OCI-LY7 (cell line): Measurements from ENCODE around the gene RNF212. TPM values are rescaled to one million over a fixed set of nuclear protein-coding genes. Genes with fewer than 3 reads are reported as not detected.

Source experiments
- small RNA-seq: library from RNA; depleted of rRNA; stranded (forward); fragments of <200 nt; gene quantifications from one replicate; pipeline ENCODE3, GENCODE V24; 2014
- total RNA-seq, 2 experiments: library from RNA; depleted of rRNA in 1 of 2; stranded (reverse); fragments of >200 nt in 1 of 2; shearing (Covaris generic) in 1 of 2; gene quantifications; 2 replicates each; pipeline ENCODE4 v1.2.3, GENCODE V29; 2014 to 2022

Gene RNF212
- total RNA-seq, 2 experiments from 2014 or later, result not detected

Small RNA genes lying within 50 kb of the gene (small RNA-seq; reads per million reads assigned to genes)
- not detected for gene RF00554

Other genes with a start within 250 kb of the RNF212 start
- gene GAK, start 181.2 kb downstream of the RNF212 start, total RNA-seq (2014; rRNA removed; shearing (Covaris generic)), result 77.5 and 86.1 TPM in 2 replicates
- gene GAK, start 181.2 kb downstream of the RNF212 start, total RNA-seq (2022), result 107 and 111 TPM in 2 replicates
- 7.1 and 12.5 TPM in 2 replicates for gene TMEM175, start 181.1 kb downstream of the RNF212 start, total RNA-seq (2014; rRNA removed; shearing (Covaris generic))
- gene TMEM175, start 181.1 kb downstream of the RNF212 start, total RNA-seq (2022), result 31.9 and 33.1 TPM in 2 replicates
- gene DGKQ, start 140.0 kb downstream of the RNF212 start, total RNA-seq (2014; rRNA removed; shearing (Covaris generic)), result 8.6 and 11.3 TPM in 2 replicates
- gene DGKQ, start 140.0 kb downstream of the RNF212 start, total RNA-seq (2022), result 13.0 and 15.2 TPM in 2 replicates
- gene IDUA, start 126.5 kb downstream of the RNF212 start, total RNA-seq (2014; rRNA removed; shearing (Covaris generic)), result 9.3 and 15.7 TPM in 2 replicates
- 10.4 and 12.3 TPM in 2 replicates for gene IDUA, start 126.5 kb downstream of the RNF212 start, total RNA-seq (2022)
- not detected in 2 replicates for gene SLC26A1, start 120.2 kb downstream of the RNF212 start, total RNA-seq (2014; rRNA removed; shearing (Covaris generic))
- gene SLC26A1, start 120.2 kb downstream of the RNF212 start, total RNA-seq (2022), result 0.30 TPM in 1 of 2 replicates, not detected in the other
- gene FGFRL1, start 101.9 kb downstream of the RNF212 start, total RNA-seq (2014; rRNA removed; shearing (Covaris generic)), result 1.4 and 1.8 TPM in 2 replicates
- 2.7 and 3.1 TPM in 2 replicates for gene FGFRL1, start 101.9 kb downstream of the RNF212 start, total RNA-seq (2022)
- gene SPON2, start 59.0 kb upstream of the RNF212 start, total RNA-seq (2014; rRNA removed; shearing (Covaris generic)), result 4.7 and 8.4 TPM in 2 replicates
- 33.3 and 35.3 TPM in 2 replicates for gene SPON2, start 59.0 kb upstream of the RNF212 start, total RNA-seq (2022)
- gene CTBP1, start 135.6 kb upstream of the RNF212 start, total RNA-seq (2014; rRNA removed; shearing (Covaris generic)), result 286 and 311 TPM in 2 replicates
- gene CTBP1, start 135.6 kb upstream of the RNF212 start, total RNA-seq (2022), result 228 and 238 TPM in 2 replicates
- 52.5 and 53.2 TPM in 2 replicates for gene MAEA, start 176.3 kb upstream of the RNF212 start, total RNA-seq (2014; rRNA removed; shearing (Covaris generic))
- 59.3 and 64.2 TPM in 2 replicates for gene MAEA, start 176.3 kb upstream of the RNF212 start, total RNA-seq (2022)
- gene UVSSA, start 233.6 kb upstream of the RNF212 start, total RNA-seq (2014; rRNA removed; shearing (Covaris generic)), result 13.2 and 17.9 TPM in 2 replicates
- 43.2 and 45.0 TPM in 2 replicates for gene UVSSA, start 233.6 kb upstream of the RNF212 start, total RNA-seq (2022)